ENCODE data around the gene RAI1.

RAI1 gene

GRCh38 chr17:17844500-17844899 lies 163.2 kb downstream of the RAI1 start:
- no peak for TF ChIP-seq CTCF (IDR thresholded peaks at IDR 0.05; ENCODE audit: borderline replicate concordance, insufficient read depth, low read depth, low read length)
- H3K4me3 ChIP-seq (ENCODE audit: low read depth, low read length): no peak overlapping the region

- H3K4me3 ChIP-seq (ENCODE audit: low read depth, low read length): no peak overlapping the region
- no peak for TF ChIP-seq CTCF (IDR thresholded peaks at IDR 0.05; ENCODE audit: borderline replicate concordance, insufficient read depth, low read depth, low read length)
Measured at GRCh38 chr17:17845046-17845775, 164.0 kb downstream of the RAI1 start.

DNA sequence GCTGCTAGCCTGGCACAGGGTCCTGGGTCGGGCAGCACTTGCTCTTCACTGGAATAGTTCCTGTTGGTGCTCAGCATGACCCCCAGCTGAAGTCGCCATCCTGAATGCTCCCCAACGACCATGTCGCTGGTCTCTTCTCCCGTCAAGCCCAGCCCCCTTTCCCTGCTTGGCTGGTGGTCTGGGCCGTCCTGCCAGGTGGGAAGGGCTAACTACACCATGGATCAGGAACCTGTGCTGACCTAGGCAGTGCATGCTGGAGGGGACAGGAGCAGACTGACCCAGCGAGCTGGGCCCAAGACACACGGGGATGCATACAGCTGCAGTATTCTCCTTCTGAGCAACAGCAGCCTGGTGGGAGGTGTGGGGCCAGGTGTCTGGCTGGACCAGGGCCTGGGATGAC lies 164.7 kb downstream of the RAI1 start:
- TF ChIP-seq CTCF (IDR thresholded peaks at IDR 0.05; ENCODE audit: borderline replicate concordance, insufficient read depth, low read depth, low read length): no peak
- no peak overlapping the region for H3K4me3 ChIP-seq (ENCODE audit: low read depth, low read length)

DNA sequence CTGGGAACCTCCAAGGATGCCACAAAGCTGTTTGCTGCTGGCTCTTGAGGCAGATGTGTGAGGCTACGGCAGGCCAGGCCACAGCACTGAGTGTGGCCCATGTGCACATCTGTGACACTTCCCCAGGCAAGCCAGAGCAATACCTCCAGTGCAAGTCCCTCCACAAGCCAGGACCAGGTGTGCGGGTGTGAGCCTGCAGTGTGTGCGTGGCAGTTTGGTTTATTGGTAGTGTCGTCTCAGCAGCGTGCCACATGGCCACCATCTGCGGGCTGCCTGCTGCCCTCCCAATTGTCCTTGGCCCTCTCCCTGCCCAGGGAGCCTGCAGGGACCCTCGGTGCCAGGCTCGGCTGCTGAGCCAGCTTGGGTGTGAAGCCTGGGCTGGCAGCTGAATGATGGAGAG lies 165.4 kb downstream of the RAI1 start:
- no peak for TF ChIP-seq CTCF (IDR thresholded peaks at IDR 0.05; ENCODE audit: borderline replicate concordance, insufficient read depth, low read depth, low read length)
- no peak overlapping the region for H3K4me3 ChIP-seq (ENCODE audit: low read depth, low read length)

GRCh38 chr17:17847118-17847689 lies 165.9 kb downstream of the RAI1 start:
- H3K4me3 ChIP-seq (ENCODE audit: low read depth, low read length): no peak overlapping the region
- TF ChIP-seq CTCF (IDR thresholded peaks at IDR 0.05; ENCODE audit: borderline replicate concordance, insufficient read depth, low read depth, low read length): no peak

- TF ChIP-seq CTCF (IDR thresholded peaks at IDR 0.05; ENCODE audit: borderline replicate concordance, insufficient read depth, low read depth, low read length): no peak
Measured at GRCh38 chr17:17847726-17848125, 166.5 kb downstream of the RAI1 start.

More at GRCh38 chr17:17847726-17848125, 166.5 kb downstream of the RAI1 start:
- no peak overlapping the region for H3K4me3 ChIP-seq (ENCODE audit: low read depth, low read length)

All from GM12875 (cell line).